Activated CD8-positive, alpha-beta memory T cell treated with anti-CD3 and anti-CD28 coated beads, Interleukin-2, amount 50 U/mL, for 24 hours (primary cell): Measurements from ENCODE around the gene OSTN.
"Not testable (repeated sequence)": the region's sequence is repeated elsewhere in the genome, so short reads cannot be mapped to it uniquely, and the experiment has no call there.

Experiments
- DNase-seq: peaks from one replicate; pipeline ENCODE4 v3.0.0-alpha.2; 2020; ENCODE audit errors: extremely low read depth

OSTN gene

GRCh38 chr3:191235331-191236314 lies 36.6 kb downstream of the OSTN start:
- DNase-seq, result no peak

- no peak for DNase-seq
Measured at GRCh38 chr3:191236646-191237045, 37.6 kb downstream of the OSTN start.

- no peak for DNase-seq
Measured at GRCh38 chr3:191237047-191237882, 38.2 kb downstream of the OSTN start.

- DNase-seq, result no peak
Measured at GRCh38 chr3:191238321-191238817, 39.3 kb downstream of the OSTN start.

- DNase-seq, result no peak
Measured at GRCh38 chr3:191239407-191240031, 40.5 kb downstream of the OSTN start.

- DNase-seq, result no peak
Measured at GRCh38 chr3:191240486-191240885, 41.4 kb downstream of the OSTN start.

GRCh38 chr3:191244242-191244867 lies 45.3 kb downstream of the OSTN start:
- DNase-seq, result no peak

GRCh38 chr3:191246034-191246433 lies 47.0 kb downstream of the OSTN start:
- not testable (repeated sequence) for DNase-seq

- no peak for DNase-seq
Measured at GRCh38 chr3:191246630-191247029, 47.6 kb downstream of the OSTN start.

GRCh38 chr3:191253089-191253799 lies 54.2 kb downstream of the OSTN start:
- no peak for DNase-seq

- DNase-seq, result no peak
Measured at GRCh38 chr3:191254098-191254873, 55.2 kb downstream of the OSTN start.

- no peak for DNase-seq
Measured at GRCh38 chr3:191255156-191255555, 56.1 kb downstream of the OSTN start.

- no peak for DNase-seq
Measured at GRCh38 chr3:191256405-191256804, 57.4 kb downstream of the OSTN start.

- DNase-seq, result no peak
Measured at GRCh38 chr3:191257286-191257685, 58.2 kb downstream of the OSTN start.

- no peak for DNase-seq
Measured at GRCh38 chr3:191259486-191259885, 60.4 kb downstream of the OSTN start.

- DNase-seq, result no peak
Measured at GRCh38 chr3:191260431-191261303, 61.6 kb downstream of the OSTN start.

GRCh38 chr3:191261304-191261638 lies 62.2 kb downstream of the OSTN start:
- DNase-seq, result no peak

GRCh38 chr3:191262650-191263049 lies 63.6 kb downstream of the OSTN start:
- DNase-seq, result no peak

GRCh38 chr3:191263365-191263764 lies 64.3 kb downstream of the OSTN start:
- DNase-seq, result no peak
